GM19193 (cell line): ENCODE results near the gene EGFL7.

Experiments
- POLR2A ChIP-seq: IDR thresholded peaks from 4 replicates; pipeline ENCODE4 v1.6.1; 2011; ENCODE audit not compliant: insufficient read depth, insufficient read length; ENCODE audit errors: extremely low read depth

Gene EGFL7

DNA sequence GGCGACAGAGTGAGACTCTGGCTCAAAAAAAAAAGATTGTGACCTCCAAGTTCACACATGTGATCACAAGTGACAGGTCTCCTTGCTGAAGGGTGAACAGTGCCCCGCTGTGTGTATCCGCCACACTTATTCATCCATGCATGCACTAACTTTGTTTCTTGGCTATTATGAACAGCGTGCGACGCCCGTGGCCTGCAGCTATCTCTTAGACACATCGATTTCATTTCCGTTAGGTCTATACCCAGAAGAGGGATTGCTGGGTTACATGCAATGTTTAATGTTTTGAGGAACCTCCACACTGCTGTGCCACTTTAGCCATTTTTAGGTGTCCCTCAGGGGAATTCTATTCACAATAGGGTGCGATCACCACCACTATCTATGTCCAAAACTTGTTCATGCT is 12.1 kb upstream of the EGFL7 start:
- TF ChIP-seq POLR2A: no peak

DNA sequence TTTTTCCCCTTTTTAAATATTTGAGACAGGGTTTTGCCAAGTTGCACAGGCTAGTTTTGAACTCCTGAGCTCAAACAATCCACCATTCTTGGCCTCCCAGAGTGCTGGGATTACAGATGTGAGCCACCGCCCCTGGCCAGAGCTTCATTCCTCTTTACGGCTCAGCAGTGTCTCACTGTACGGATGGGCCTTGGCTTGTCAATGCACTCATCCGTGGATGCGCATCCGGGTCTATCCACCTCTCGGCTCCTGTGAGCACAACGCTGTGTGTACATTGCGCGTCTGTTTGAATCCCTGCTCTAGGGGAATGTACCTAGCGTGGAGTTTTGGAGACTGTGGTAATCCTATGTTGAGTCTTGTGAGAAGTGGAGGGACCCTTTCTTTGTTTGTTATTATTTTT is 10.9 kb upstream of the EGFL7 start:
- no peak for TF ChIP-seq POLR2A

DNA sequence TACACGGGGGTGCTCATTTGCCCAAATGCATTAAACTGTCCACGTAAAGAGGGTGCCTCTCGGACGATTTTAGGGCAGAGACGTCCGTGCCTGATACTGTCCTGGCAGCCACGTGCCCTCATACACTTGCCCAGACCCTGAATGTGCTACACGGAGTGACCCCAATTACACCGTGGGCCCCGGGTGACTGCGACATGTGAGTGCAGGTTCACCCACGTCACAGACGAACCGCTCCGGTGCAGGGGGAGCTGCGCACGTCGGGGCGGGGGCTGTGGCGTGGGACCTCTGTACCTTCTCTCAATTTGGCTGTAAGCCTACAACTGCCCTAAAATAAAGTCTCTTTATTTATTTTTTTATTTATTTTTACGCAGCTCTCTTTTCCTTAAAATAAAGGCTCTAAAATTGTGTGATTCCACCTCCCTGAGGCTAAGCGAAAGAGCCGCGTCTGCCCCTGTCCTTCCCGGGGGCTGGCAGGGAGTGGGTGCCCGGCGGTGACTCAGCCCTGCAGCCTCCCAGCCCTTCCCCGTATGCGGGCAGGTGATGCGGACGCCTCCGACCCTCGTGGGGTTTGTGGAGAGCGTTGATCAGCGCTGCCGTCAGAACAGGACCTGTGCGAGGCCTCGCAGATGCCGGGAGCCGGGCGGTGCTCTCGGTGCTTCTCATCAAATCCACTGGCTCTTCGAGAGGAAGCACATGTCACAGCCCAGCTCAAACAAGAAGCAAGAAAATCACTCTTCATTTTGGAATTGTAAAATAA is 9.2 kb upstream of the EGFL7 start:
- TF ChIP-seq POLR2A: no peak

DNA sequence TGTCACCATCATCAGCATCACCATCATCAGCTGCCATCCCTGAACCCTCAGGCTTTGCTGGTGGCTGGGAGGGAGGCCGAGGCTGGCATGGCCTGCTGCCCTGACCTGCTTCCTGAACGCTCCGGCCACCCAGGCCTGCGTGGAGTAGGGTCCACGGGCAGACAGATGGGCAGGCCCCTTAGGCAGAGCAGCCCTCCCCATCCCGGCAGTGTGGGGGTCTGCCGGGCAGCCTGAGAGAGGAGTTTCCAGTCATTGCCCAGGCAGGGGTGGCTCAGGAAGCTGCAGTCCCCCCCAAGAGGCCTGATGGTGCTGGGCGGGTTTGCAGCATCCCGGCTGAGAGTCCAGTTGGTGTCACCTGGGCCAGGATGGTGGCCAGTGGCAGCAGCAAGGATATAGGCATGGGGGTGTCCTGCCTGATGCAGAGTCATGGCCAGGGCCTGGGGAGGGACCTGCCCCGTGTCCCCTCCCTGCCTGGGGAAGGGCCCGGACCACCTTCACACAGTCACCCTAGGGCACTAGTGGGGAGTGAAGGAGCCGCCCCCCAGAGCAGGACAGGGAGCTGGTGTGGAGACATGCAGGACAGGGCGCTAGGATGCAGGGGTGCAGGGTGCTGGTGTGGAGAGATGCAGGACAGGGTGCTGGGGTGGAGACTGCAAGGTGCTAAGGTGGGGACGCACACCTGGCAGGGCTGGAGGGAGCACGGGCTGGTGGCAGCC is 7.7 kb upstream of the EGFL7 start:
- TF ChIP-seq POLR2A: no peak

DNA sequence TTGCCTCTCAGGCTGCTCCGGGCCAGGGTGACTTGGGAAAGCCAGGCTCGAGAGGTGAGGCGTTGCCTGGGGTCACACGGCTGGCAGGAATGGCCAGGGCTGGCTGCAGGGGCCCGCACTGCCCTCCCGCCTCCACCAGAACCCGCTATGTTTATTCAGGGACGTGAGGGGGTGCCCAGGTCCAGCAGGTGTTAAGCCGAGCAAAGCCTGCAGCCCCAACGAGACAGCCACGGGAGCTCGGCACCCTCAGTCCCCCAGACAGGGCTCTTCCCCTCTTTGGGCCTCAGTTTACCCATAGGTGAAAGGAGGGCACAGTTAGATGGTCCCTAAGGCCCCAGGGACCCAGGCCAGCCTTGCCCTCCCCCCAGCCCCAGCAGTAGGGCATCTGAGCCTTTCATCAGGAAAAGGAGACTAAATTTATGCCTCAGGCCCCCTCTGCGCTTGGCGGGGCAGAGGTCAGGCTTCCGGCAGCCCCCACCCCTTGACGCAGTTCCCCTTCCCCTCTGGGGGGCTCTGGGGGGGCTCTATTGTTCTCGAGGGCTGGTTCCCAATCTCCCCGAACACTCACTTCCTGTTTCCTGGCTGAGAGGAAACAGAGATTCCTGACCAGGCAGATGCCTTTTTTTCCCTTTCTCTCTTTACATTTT is 7.1 kb upstream of the EGFL7 start:
- no peak for TF ChIP-seq POLR2A

DNA sequence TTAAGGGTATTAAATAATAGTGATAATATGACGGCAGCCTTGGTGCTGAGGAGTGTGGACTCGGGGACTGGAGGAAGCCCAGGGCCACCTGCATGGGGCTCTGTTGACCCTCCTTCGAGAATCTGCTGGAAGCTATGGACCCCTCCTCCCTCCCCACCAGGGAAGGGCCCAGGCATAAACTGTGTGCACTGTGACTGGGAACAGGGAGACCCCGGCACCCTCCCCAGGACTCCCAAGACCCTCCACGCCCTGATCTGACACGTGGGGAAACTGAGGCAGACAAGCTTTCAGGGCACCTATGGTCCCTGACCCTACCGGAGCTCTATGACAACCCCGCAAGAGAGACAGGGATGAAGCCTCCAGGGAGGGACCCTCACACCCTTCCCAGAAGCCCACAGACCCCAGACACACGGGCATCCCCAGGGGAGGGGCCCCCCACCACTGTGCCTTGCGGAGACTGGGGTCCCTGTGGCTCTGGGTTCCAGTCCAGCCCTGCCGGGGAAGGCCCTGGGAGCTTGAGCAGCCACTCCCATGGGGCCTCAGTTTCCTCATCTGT is 6.5 kb upstream of the EGFL7 start:
- no peak for TF ChIP-seq POLR2A

DNA sequence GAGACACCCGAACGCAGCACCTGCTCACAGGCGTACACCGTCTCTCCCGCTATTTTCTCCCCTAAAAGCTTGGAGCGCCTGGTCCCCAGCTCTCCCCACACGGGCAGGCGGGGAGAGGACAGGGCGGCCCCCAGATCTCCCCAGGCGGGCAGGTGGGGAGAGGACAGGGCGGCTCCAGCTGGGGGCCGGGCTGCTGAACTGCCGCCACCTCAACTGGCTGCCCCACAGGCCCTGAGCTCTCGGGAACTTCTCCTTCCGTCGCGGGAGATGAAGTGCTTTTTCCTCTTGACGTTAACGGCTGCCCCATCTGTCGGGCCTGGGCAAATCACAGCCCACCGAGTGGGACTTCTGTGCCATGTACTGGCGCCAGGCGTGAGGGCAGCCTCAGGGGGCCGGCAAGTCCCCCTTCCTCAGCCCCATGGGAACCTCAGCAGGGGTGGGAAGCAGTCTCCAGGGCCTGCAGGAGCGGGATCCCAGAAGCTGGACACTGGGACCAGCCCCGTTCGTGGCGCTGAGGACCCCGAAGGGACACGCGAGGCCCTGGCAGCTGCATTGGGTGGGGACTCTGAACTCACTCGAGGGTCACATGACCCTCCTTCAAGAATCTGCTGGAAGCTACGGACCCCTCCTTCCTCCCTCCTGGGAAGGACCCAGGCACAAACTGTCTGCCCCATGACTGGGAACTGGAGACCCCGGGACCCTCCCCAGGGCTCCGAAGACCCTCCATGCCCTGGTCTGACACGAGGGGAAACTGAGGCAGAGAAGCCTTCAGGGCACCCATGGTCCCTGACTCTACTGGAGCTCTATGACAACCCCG is 5.7 kb upstream of the EGFL7 start:
- no peak for TF ChIP-seq POLR2A

DNA sequence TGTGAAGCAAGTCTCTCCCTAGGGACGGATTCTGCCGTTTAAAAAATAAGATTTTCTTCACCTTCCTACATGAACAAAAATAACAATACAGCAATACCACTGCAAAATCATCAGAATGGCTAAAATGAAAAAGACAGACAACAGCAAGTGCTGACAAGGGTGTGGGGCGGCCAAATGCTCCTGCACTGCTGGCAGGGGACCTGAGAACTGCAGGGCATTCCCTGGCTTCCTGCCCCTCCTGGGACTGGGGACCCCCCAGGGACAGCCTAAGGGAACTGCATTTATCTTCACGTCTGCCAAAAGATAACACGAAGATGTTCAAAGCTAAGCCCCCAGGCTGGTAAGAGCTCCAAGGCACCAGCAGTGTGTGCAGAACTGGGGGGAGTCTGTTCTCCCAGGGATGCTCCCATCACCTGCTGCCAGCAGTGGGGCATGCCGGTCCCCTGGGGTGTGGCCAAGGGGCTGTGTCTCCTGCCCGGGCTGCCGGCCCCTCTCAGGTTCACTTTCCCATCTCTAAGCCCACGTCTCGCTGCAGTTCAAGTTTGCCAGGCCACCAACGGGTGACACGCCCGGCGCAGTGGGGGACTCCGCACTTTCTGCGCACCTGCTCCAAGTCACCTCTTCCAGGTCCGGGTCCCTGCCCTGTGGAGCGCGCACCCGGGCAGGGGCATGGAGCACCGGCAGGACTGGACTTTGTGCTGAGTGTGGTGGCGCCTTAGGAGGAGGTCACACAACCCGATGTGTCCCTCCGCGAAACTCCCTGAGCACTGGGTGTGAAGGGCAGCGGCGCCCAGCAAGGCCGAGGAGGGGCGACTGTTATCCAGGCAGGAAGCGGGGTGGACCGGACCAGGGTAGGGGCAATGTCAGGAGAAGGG is 4.5 kb upstream of the EGFL7 start:
- TF ChIP-seq POLR2A: no peak

DNA sequence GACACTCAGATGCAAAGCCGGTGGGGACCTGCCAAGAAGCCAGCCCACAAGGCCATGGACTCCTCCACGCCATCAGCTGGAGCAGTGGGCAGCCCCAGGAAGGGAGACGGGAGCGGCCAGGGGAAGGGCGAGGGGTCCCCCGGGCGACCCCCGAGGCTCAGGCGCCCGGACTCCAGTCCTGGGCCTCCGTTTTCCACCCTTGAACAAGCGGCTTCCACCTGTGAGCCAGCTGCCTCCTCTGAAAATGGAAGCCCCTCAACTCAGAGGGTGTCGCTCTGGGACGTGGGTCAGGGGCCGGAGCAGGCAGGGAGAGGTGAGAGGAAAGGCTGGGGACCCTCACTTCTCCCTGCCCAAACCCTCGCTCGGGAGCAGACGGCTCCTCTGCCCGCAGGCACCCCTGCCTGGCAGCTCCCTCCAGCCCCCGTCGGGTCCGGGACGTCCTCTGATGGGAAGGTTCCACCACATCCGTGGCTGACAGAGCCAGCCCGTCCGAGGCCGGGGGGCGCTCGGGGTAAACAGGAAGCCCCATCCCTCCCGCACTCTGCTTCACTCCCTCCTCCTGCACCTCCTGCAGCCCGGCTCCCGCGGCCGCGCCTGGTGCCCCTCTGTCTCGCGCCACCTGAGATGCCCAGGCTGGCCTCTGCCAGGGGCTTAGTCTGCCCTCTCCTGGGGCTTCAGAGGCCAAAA is 3.7 kb upstream of the EGFL7 start:
- no peak for TF ChIP-seq POLR2A

DNA sequence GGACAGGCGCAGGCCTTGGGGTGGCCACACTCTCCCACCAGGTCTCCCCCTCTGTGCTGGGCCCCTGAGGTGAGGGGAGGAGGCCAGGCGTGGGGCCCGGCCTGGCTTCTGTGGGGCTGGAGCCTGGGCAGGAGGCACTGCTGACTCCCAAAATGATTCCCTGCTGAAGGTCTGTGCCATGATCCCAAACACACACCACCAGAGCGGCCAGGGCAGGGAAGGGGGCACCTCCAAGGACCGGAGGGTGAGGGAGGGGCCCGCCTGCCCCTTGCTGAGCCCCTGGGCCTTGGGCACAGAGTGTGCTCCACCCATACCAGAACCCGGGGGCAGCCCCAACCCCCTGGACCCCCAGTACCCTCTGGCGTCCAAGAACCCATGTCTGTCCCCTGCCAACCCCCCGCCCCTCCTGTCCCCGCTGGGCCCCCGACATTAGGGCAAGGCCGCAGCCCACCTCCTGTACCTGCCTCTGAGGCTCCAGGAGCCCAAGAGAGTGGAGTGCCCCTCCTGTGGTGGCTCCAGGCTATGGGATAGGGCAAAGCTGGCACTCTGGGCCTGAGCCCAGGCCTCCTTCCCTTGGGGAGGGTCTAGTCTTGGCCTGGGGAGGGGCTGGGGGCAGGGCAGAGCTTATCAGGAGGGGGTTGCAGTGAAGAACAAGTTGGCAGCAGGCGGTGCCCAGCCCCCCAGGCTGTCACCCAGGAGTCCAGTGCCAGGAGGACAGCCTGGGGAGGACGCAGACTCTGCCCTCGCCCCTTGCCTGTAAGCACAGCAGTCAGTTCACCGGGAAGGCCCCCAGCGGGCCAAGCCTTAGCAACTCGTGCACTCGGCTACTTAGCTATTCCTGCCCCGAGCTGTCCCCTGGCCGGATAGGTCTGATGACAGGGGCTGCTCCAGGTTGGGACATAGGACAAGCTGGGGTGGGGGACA is 2.6 kb upstream of the EGFL7 start:
- no peak for TF ChIP-seq POLR2A

DNA sequence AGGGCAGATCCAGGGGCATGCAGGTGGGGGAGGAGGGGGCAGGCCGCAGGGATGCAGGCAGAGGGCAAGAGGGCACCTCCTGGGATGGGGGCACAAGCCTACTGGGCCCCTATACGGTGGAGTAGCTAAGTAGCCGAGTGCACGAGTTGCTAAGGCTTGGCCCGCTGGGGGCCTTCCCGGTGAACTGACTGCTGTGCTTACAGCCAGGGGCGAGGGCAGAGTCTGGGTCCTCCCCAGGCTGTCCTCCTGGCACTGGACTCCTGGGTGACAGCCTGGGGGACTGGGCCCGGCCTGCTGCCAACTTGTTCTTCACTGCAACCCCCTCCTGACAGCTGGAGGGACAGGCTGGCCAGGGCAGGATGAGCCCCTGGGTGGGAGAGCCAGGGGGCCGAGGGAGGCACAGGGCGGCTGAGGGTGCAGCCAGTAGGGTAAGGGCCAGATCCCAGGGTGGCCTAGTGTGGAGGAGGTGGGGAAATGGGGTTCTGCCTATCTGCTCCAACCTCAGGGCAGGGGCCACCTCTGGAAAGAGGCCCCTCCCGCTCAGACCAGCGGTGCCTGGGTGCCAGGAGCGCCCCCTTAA is 1.7 kb upstream of the EGFL7 start:
- TF ChIP-seq POLR2A: no peak
